GM23338 (cell line): ENCODE measurements around the gene ATG2A. TPM values are rescaled to one million over a fixed set of nuclear protein-coding genes. Genes with fewer than 3 reads are reported as not detected.

Source experiments
- CTCF ChIP-seq, 2 experiments: fragments of 200-600 bp in 1 of 2; sonication (generic) in 1 of 2; conservative IDR thresholded peaks; 2 replicates each; pipeline versions ENCODE4 v1.5.1 to v1.6.1; 2016 to 2017; ENCODE audit warnings: antibody characterized with exemption in 2 of 2, low read depth in 2 of 2, mild to moderate bottlenecking in 2 of 2, moderate library complexity in 1 of 2
- ETS1 ChIP-seq: IDR thresholded peaks from 2 replicates; pipeline ENCODE4 v1.6.1; 2016; ENCODE audit warnings: antibody characterized with exemption
- EZH2 ChIP-seq: fragments of 200-600 bp; sonication (generic); IDR thresholded peaks from one replicate; pipeline ENCODE4 v1.8.0; 2017; ENCODE audit warnings: antibody characterized with exemption, mild to moderate bottlenecking, low read depth; ENCODE audit not compliant: unreplicated experiment
- JUNB ChIP-seq: IDR thresholded peaks from one replicate; pipeline ENCODE4 v1.6.1; 2016; ENCODE audit warnings: antibody characterized with exemption; ENCODE audit not compliant: unreplicated experiment
- NANOG ChIP-seq: IDR thresholded peaks from 2 replicates; pipeline ENCODE4 v1.6.1; 2016; ENCODE audit warnings: antibody characterized with exemption, borderline replicate concordance
- POLR2AphosphoS5 ChIP-seq: IDR thresholded peaks from 2 replicates; pipeline ENCODE4 v1.6.1; 2016; ENCODE audit warnings: antibody characterized with exemption, low read depth
- REST ChIP-seq: IDR thresholded peaks from one replicate; pipeline ENCODE4 v1.6.1; 2018; ENCODE audit warnings: antibody characterized with exemption; ENCODE audit not compliant: unreplicated experiment
- STAT1 ChIP-seq: IDR thresholded peaks from one replicate; pipeline ENCODE4 v1.6.1; 2016; ENCODE audit warnings: antibody characterized with exemption; ENCODE audit not compliant: unreplicated experiment
- ZNF114 ChIP-seq: fragments of 250-450 bp; sonication (Bioruptor Pico); IDR thresholded peaks from 2 replicates; pipeline ENCODE4 v1.5.0; 2020; ENCODE audit warnings: mild to moderate bottlenecking, moderate library complexity
- ZNF331 ChIP-seq: fragments of 250-450 bp; sonication (Bioruptor Pico); IDR thresholded peaks from 2 replicates; pipeline ENCODE4 v1.5.0; 2020; ENCODE audit warnings: low read depth, mild to moderate bottlenecking, moderate library complexity
- ZNF462 ChIP-seq: fragments of 250-450 bp; sonication (Bioruptor Pico); IDR thresholded peaks from 2 replicates; pipeline ENCODE4 v1.5.0; 2020; ENCODE audit warnings: mild to moderate bottlenecking, moderate library complexity
- polyA plus RNA-seq: library from polyadenylated mRNA; unstranded; fragments of >200 nt; fragmentation: Nextera tagmentation; extraction: Ambion mirVana; gene quantifications from 2 replicates; pipeline ENCODE4 v1.2.1, GENCODE V29; 2016
- total RNA-seq: library from RNA; depleted of rRNA; stranded (reverse); fragments of >200 nt; shearing (Covaris generic); gene quantifications from 2 replicates; pipeline ENCODE4 v1.2.3, GENCODE V29; 2014

Gene ATG2A
- total and polyA plus RNA-seq, 2 experiments from 2014 or later = 8.7 to 31.7 TPM

GRCh38 chr11:64853709-64854108 lies 63.3 kb downstream of the ATG2A start (continued):
- no peak for TF ChIP-seq ZNF462
- no peak for TF ChIP-seq JUNB
- TF ChIP-seq NANOG = no peak
- no peak for TF ChIP-seq REST
- no peak for TF ChIP-seq ZNF114 (CRISPR knock-in tag)
- TF ChIP-seq CTCF (conservative IDR thresholded peaks at IDR 0.05; ENCODE audit: low read depth in 2 of 2) = no peak
- no peak for TF ChIP-seq POLR2AphosphoS5
- no peak for TF ChIP-seq ETS1
- TF ChIP-seq ZNF331 (CRISPR knock-in tag) = no peak
- no peak for TF ChIP-seq EZH2
- no peak for TF ChIP-seq STAT1
